CD4-positive, alpha-beta memory T cell (primary cell): ENCODE measurements around the gene WDR27. TPM values are rescaled to one million over a fixed set of nuclear protein-coding genes. Genes with fewer than 3 reads are reported as not detected.

ENCODE experiments used
- CTCF ChIA-PET: fragments of 350-600 bp; sonication (Branson Sonifier 250); formaldehyde crosslinking; loops from one replicate; lab custom pipeline; 2021; ENCODE audit warnings: inconsistent platforms; ENCODE audit not compliant: partially characterized antibody; lab: Charles Lee
- POLR2A ChIA-PET: fragments of 350-600 bp; sonication (Branson Sonifier 250); formaldehyde crosslinking; loops from one replicate; lab custom pipeline; 2021; ENCODE audit not compliant: partially characterized antibody; lab: Charles Lee
- DNase-seq, 5 donors: peaks; one replicate each; pipeline versions ENCODE4 v3.0.0 to v3.0.0-alpha.2; 2020 to 2022; ENCODE audit warnings: mixed read lengths in 1 of 5
- H3K27ac ChIP-seq: one replicate; pipeline ENCODE4 v1.7.0; 2013; ENCODE audit warnings: low read depth, low read length
- H3K27me3 ChIP-seq: 2 replicates; pipeline ENCODE4 v1.7.0; 2013; ENCODE audit warnings: mild to moderate bottlenecking, low read length, moderate library complexity; ENCODE audit not compliant: insufficient read depth
- H3K36me3 ChIP-seq: 2 replicates; pipeline ENCODE4 v1.7.0; 2013; ENCODE audit warnings: mild to moderate bottlenecking, low read length, moderate library complexity; ENCODE audit not compliant: insufficient read depth
- H3K4me1 ChIP-seq: 2 replicates; pipeline ENCODE4 v1.7.0; 2013; ENCODE audit warnings: mild to moderate bottlenecking, low read length, moderate library complexity; ENCODE audit not compliant: insufficient read depth
- H3K4me3 ChIP-seq, 2 donors: one replicate each; pipeline ENCODE4 v1.7.0; 2013; ENCODE audit warnings: low read length in 2 of 2, mild to moderate bottlenecking in 1 of 2
- H3K9me3 ChIP-seq, 2 donors: one replicate each; pipeline ENCODE4 v1.7.0; 2013; ENCODE audit warnings: low read length in 2 of 2, control low read depth in 1 of 2; ENCODE audit not compliant: control insufficient read depth in 1 of 2
- H3K27ac Mint-ChIP-seq, 7 donors: one replicate each; pipeline ENCODE4 v1.8.0; 2020 to 2021; ENCODE audit warnings: mixed read lengths in 7 of 7, mild to moderate bottlenecking in 6 of 7, inconsistent platforms in 3 of 7, moderate library complexity in 3 of 7
- H3K27me3 Mint-ChIP-seq, 2 donors: one replicate each; pipeline ENCODE4 v1.8.0; 2020 to 2021; ENCODE audit warnings: mixed read lengths in 2 of 2
- H3K36me3 Mint-ChIP-seq, 2 donors: one replicate each; pipeline ENCODE4 v1.8.0; 2020 to 2021; ENCODE audit warnings: mixed read lengths in 2 of 2, inconsistent platforms in 1 of 2, mild to moderate bottlenecking in 1 of 2
- H3K4me1 Mint-ChIP-seq, 4 donors: one replicate each; pipeline ENCODE4 v1.8.0; 2020 to 2021; ENCODE audit warnings: mixed read lengths in 4 of 4, mild to moderate bottlenecking in 1 of 4
- H3K4me3 Mint-ChIP-seq, 8 donors: one replicate each; pipeline ENCODE4 v1.8.0; 2020 to 2021; ENCODE audit warnings: mixed read lengths in 8 of 8, mild to moderate bottlenecking in 7 of 8, moderate library complexity in 6 of 8, inconsistent platforms in 3 of 8
- H3K9me3 Mint-ChIP-seq, 8 donors: one replicate each; pipeline ENCODE4 v1.8.0; 2020 to 2021; ENCODE audit warnings: mixed read lengths in 8 of 8, mild to moderate bottlenecking in 5 of 8, inconsistent platforms in 3 of 8, moderate library complexity in 1 of 8
- intact Hi-C: fragments of 100-400 bp; cut with micrococcal nuclease; formaldehyde crosslinking; loops from one replicate; pipeline ENCODE4 v1.15.1; 2023
- polyA plus RNA-seq, 2 donors: library from polyadenylated mRNA; unstranded; fragments of 300-500 nt; fragmentation: Illumina TruSeq; gene quantifications; one replicate each; pipeline ENCODE4 v1.2.3, GENCODE V29; 2021
- total RNA-seq, 2 experiments: library from RNA; stranded (reverse); gene quantifications; one replicate each; pipeline ENCODE4 v1.2.3, GENCODE V29; 2021

Gene WDR27
- total and polyA plus RNA-seq, 4 experiments from 2014 or later = 5.9 to 82.8 (median 39.8) TPM

DNA sequence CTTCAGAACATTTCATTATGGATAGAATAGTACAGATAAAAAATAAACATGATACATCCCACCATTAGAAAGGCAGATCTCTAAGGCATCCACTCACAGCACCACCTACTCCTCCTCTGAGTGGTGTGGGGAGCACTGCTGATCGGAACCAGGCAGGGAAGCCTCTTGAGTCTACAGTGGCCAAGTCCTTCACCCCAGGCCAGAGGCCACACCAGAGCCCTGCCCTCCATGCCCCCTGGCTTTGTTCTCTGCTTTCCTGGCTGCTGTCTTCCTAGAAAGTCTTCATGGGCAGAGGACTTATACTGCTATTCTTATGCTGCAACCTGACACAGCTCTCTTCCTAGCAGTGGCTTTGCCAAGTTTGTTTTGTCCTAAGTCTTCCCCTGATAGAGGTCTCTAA, 246.4 kb downstream of the WDR27 start:
- no peak for DNase-seq
- no peaks in the 10 kb centered on the region for H3K4me1 ChIP-seq
- H3K27me3 ChIP-seq = no peaks in the 10 kb centered on the region
- CTCF ChIA-PET = no interaction called here
- Mint-ChIP-seq H3K27ac (no peak overlapping the region), H3K9me3 (peaks cover 0 to 16% (median 6%) of the 10 kb centered on the region in 8 donors), H3K27me3 (no peaks in the 10 kb centered on the region), H3K4me3 (no peak overlapping the region), H3K36me3 (no peaks in the 10 kb centered on the region), H3K4me1 (no peaks in the 10 kb centered on the region)
- H3K9me3 ChIP-seq = no peaks in the 10 kb centered on the region
- no peak overlapping the region for H3K4me3 ChIP-seq
- no peaks in the 10 kb centered on the region for H3K36me3 ChIP-seq
- H3K27ac ChIP-seq = no peak overlapping the region
- POLR2A ChIA-PET = no interaction called here
- intact Hi-C loops = no loop called here

DNA sequence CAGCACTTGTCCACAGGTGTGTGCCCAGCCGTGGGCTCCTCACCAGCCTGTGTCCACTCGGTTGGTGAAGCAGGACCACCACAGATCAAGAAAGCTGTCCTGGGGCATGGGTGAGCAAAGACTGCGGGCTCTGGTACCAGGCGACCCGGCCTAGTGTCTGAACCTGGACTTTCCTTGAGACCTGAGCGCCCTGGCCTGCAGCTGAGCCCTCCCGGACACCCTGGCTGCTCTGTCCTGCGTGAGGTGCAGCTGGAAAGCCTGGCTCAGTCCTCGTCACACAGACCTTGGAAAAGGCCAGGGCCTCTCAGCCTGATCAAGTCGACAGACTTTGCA, 247.0 kb downstream of the WDR27 start:
- ChIA-PET POLR2A (no interaction called here), CTCF (no interaction called here)
- intact Hi-C loops = no loop called here
- H3K4me1 Mint-ChIP-seq = no peaks in the 10 kb centered on the region
- no peak for DNase-seq
- H3K27ac Mint-ChIP-seq = no peak overlapping the region
- Histone ChIP-seq H3K36me3 (no peaks in the 10 kb centered on the region), H3K27ac (no peak overlapping the region), H3K27me3 (no peaks in the 10 kb centered on the region), H3K4me3 (no peak overlapping the region), H3K4me1 (no peaks in the 10 kb centered on the region), H3K9me3 (no peaks in the 10 kb centered on the region)
- H3K27me3 Mint-ChIP-seq = no peaks in the 10 kb centered on the region
- H3K4me3 Mint-ChIP-seq = no peak overlapping the region
- H3K36me3 Mint-ChIP-seq = no peaks in the 10 kb centered on the region
- peaks cover 0 to 13% (median 6%) of the 10 kb centered on the region in 8 donors for H3K9me3 Mint-ChIP-seq

DNA sequence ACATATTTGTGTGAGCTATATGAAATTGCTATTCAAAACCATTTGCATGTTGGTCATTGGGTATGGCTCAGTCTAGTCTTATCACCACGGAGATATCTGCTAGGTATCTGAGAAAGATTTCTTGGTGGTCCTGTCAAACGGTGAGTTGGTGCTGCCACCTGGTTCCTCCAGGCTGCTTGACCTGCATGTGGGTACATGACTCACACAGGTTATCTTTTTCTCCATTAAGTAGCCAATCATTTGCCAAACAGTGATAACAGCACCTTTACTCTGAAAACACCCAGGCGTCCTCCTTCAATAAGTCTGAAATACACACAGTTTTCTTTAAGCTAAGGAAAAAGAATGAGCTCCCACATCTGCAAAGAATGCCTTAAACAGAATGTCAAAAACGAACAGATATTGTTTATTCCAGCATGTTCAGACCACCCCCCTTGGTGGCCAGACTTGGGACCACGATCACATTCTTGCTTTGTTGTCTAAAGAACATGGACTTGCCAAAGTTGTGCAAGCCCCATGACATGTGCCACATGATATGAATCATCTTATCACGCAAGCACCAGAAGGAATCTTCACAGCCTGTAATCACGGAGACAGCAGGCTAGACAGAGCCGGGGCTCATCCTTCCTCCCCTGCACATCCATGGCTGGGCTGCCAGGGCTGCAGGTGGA, 247.5 kb downstream of the WDR27 start:
- intact Hi-C loops = no loop called here
- Mint-ChIP-seq H3K4me1 (no peaks in the 10 kb centered on the region), H3K9me3 (peaks cover 0 to 8% (median 3%) of the 10 kb centered on the region in 8 donors), H3K4me3 (no peak overlapping the region), H3K36me3 (no peaks in the 10 kb centered on the region), H3K27ac (no peak overlapping the region), H3K27me3 (no peaks in the 10 kb centered on the region)
- no peak overlapping the region for H3K4me3 ChIP-seq
- H3K9me3 ChIP-seq = no peaks in the 10 kb centered on the region
- no peaks in the 10 kb centered on the region for H3K4me1 ChIP-seq
- H3K27me3 ChIP-seq = no peaks in the 10 kb centered on the region
- no peak for DNase-seq
- H3K36me3 ChIP-seq = no peaks in the 10 kb centered on the region
- CTCF ChIA-PET = interaction anchor here (1.4 kb wide), 1 partner anchor 9 kb away, joined by 3 read pairs; no protein-coding TSS in a partner anchor
- POLR2A ChIA-PET = no interaction called here
- H3K27ac ChIP-seq = no peak overlapping the region

DNA sequence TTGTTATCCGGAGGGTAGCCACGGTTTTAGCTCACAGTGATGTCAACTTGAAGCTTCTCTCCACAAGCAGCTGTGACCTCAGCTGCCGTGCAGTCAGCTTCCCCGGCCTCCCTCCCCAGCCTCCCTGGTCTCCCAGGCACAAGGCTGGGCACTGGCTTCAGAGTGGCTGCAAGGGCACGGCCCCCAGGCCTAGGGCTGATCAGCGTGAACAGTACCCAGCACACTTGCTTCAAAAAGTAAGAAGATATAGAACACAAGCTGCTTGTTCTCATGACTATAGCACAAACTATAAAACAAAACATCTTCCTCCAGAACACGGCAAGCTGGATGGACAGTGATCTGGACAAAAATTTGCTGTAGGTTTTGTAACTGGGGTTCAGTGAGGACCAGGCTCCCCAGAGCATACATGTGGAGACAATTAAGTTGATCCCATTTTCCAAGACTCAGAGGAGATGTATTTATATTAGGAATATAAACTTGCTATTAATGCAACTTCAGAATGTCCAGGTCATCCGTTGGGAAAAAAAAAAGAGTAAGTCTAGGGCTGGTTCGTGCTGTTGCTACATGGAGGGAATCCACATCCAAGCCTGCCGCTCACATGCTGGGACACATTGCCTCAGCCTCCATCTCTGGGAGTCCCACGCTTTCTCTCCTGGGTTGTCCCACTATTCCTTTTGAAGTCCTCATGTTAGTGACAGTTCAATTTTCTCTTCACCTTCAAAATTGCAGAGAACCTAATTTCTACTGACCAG, 248.8 kb downstream of the WDR27 start:
- ChIA-PET CTCF (interaction anchor here (1.4 kb wide), 1 partner anchor 8 kb away, joined by 3 read pairs; no protein-coding TSS in a partner anchor), POLR2A (no interaction called here)
- H3K36me3 ChIP-seq = no peaks in the 10 kb centered on the region
- no peak overlapping the region for H3K4me3 ChIP-seq
- no peaks in the 10 kb centered on the region for H3K4me1 ChIP-seq
- H3K27me3 Mint-ChIP-seq = no peaks in the 10 kb centered on the region
- DNase-seq = no peak
- no peaks in the 10 kb centered on the region for H3K27me3 ChIP-seq
- H3K36me3 Mint-ChIP-seq = no peaks in the 10 kb centered on the region
- no peak overlapping the region for H3K27ac Mint-ChIP-seq
- no peak overlapping the region for H3K4me3 Mint-ChIP-seq
- intact Hi-C loops = no loop called here
- no peaks in the 10 kb centered on the region for H3K9me3 Mint-ChIP-seq
- H3K9me3 ChIP-seq = no peaks in the 10 kb centered on the region
- H3K4me1 Mint-ChIP-seq = no peaks in the 10 kb centered on the region
- no peak overlapping the region for H3K27ac ChIP-seq

DNA sequence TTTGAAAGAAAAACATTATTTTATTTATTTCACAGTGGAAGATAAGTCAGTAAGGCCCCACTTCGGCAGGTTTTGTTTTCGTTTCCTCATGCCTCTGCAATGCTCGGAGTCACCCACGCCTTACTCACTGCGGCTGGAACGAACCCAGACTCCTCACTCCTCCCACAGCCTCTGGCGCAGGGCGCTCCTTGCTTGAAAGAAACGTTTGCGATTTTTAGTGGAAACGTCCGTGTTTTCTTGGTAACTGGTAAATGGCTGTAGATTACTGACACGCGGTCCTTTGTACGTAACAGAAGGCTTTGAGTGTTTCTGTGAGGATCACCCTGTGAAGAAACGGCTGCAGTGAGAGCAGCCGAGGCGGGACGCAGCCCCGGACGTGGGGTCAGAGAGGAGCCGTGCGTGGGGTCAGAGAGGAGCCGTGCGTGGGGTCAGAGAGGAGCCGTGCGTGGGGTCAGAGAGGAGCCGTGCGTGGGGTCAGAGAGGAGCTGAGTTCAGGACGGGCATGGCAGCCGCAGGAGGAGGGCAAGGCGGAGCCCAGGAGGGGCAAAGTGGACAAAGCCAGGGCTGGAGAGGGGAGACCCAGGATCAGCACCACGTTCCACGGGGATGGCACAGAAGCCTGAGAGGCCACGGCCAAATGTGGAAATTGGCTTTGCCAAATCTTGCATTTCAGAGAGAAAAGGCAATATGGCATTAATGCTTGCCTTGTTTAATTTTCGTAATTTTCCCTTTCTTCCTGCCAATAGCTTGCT, 249.5 kb downstream of the WDR27 start:
- Mint-ChIP-seq H3K27ac (no peak overlapping the region), H3K27me3 (no peaks in the 10 kb centered on the region)
- CTCF ChIA-PET = no interaction called here

DNA sequence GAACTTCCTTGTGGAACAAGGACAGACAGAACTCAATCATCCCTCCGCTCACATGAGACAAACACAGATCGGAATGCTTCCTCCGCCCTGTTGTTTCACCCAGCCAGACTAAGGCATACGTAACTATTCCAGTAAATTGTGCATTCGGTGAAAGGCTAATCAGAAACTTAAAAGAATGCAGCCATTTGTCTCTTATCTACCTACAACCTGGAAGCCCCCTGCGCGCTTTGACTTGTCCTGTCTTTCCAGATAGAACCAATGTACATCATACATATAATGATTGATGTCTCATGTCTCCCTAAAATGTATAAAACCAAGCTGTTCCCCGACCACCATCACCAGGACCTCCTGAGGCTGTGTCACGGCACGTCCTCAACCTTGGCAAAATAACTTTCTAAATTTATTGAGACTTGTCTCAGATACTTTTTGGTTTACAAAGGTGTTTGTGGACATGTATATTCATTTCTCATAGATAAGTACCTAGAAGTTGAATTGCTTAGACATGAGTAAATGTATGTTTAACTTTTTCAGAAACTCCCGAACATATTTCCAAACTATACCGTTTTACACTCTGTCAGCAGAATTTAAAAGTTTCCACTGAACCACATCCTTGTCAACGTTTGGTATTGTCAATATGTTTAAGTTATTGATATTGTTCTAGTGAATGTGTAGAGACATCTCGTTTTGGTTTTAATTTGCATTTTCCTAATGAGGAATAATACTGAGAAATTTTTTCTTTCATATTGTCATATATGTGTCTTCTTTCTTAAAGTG, 250.6 kb downstream of the WDR27 start:
- Histone ChIP-seq H3K4me3 (no peak overlapping the region), H3K27ac (no peak overlapping the region), H3K4me1 (no peaks in the 10 kb centered on the region), H3K9me3 (no peaks in the 10 kb centered on the region), H3K27me3 (no peaks in the 10 kb centered on the region), H3K36me3 (no peaks in the 10 kb centered on the region)
- intact Hi-C loops = no loop called here
- Mint-ChIP-seq H3K4me3 (no peak overlapping the region), H3K27ac (no peak overlapping the region), H3K4me1 (no peaks in the 10 kb centered on the region), H3K36me3 (no peaks in the 10 kb centered on the region), H3K27me3 (no peaks in the 10 kb centered on the region), H3K9me3 (no peaks in the 10 kb centered on the region)
- ChIA-PET CTCF (no interaction called here), POLR2A (no interaction called here)
- no peak for DNase-seq

More for the DNA sequence above, 249.5 kb downstream of the WDR27 start:
- no peaks in the 10 kb centered on the region for H3K4me1 ChIP-seq
- Mint-ChIP-seq H3K9me3 (no peaks in the 10 kb centered on the region), H3K4me3 (no peak overlapping the region), H3K36me3 (no peaks in the 10 kb centered on the region), H3K4me1 (no peaks in the 10 kb centered on the region)
- POLR2A ChIA-PET = no interaction called here
- H3K36me3 ChIP-seq = no peaks in the 10 kb centered on the region
- intact Hi-C loops = no loop called here
- no peak overlapping the region for H3K4me3 ChIP-seq
- DNase-seq = no peak
- no peaks in the 10 kb centered on the region for H3K9me3 ChIP-seq
- H3K27me3 ChIP-seq = no peaks in the 10 kb centered on the region
- H3K27ac ChIP-seq = no peak overlapping the region

DNA sequence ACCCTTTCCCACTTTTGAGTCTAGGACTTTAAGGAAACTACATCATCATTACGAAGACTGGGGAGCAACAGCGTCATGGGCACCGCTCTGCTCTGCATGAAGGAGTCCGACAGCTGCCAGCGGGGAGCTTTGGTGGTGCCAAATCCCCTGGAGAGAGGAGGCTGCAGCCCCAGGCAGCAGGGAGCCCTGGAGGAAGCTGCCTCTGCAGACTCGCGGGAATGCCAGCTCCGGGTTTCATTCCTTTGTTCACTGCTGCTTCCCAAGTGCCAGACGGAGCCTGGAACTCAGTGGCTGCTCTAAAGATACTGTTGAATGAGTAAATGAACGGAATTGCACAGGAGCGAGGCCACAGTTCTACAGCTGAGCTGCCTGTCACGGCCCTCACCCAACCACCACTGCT, 251.7 kb downstream of the WDR27 start:
- Mint-ChIP-seq H3K4me1 (no peaks in the 10 kb centered on the region), H3K9me3 (no peaks in the 10 kb centered on the region), H3K27ac (no peak overlapping the region), H3K4me3 (no peak overlapping the region), H3K27me3 (no peaks in the 10 kb centered on the region), H3K36me3 (no peaks in the 10 kb centered on the region)
- no peak for DNase-seq
- ChIA-PET POLR2A (no interaction called here), CTCF (no interaction called here)
- Histone ChIP-seq H3K4me3 (no peak overlapping the region), H3K27ac (no peak overlapping the region), H3K27me3 (no peaks in the 10 kb centered on the region), H3K4me1 (no peaks in the 10 kb centered on the region), H3K36me3 (no peaks in the 10 kb centered on the region), H3K9me3 (no peaks in the 10 kb centered on the region)
- intact Hi-C loops = no loop called here
